Sigmoid colon (tissue), 4 donors: ENCODE results near the gene FBXO40.

Source experiments
- CTCF ChIP-seq, 4 experiments: fragments of 450-650 bp in 3 of 4; fragments of 200-600 bp in 1 of 4; IDR thresholded peaks; one replicate each; pipeline ENCODE4 v1.5.1; 2016 to 2019; ENCODE audit warnings: antibody characterized with exemption in 4 of 4, mild to moderate bottlenecking in 3 of 4, moderate library complexity in 2 of 4
- EP300 ChIP-seq, 4 donors: sonication (generic); formaldehyde crosslinking; IDR thresholded peaks; one replicate each; pipeline ENCODE4 v1.6.1; 2017; ENCODE audit warnings: antibody characterized with exemption in 4 of 4
- POLR2A ChIP-seq, 2 donors: fragments of 450-650 bp; IDR thresholded peaks; one replicate each; pipeline ENCODE4 v1.6.1; 2016; ENCODE audit warnings: antibody characterized with exemption in 2 of 2, mild to moderate bottlenecking in 2 of 2, moderate library complexity in 2 of 2
- POLR2AphosphoS5 ChIP-seq, 4 donors: sonication (generic); formaldehyde crosslinking; IDR thresholded peaks; one replicate each; pipeline ENCODE4 v1.6.1; 2017; ENCODE audit warnings: antibody characterized with exemption in 4 of 4

- TF ChIP-seq CTCF (IDR thresholded peaks at IDR 0.05): no peak
- TF ChIP-seq POLR2AphosphoS5 (IDR thresholded peaks at IDR 0.05): no peak
- TF ChIP-seq POLR2A (IDR thresholded peaks at IDR 0.05): no peak
- TF ChIP-seq EP300 (IDR thresholded peaks at IDR 0.05): no peak
Measured at GRCh38 chr3:121595765-121596406, 2.7 kb downstream of the FBXO40 start.
